Measurements from ENCODE around the gene TEPSIN. TPM values are rescaled to one million over a fixed set of nuclear protein-coding genes. Genes with fewer than 3 reads are reported as not detected.

Gene TEPSIN
- total and polyA plus RNA-seq, 2 of the 13 experiments (the other 11 are each of a cell fraction or from before 2014, with no cell fraction given): 16.1 to 18.8 TPM

DNA sequence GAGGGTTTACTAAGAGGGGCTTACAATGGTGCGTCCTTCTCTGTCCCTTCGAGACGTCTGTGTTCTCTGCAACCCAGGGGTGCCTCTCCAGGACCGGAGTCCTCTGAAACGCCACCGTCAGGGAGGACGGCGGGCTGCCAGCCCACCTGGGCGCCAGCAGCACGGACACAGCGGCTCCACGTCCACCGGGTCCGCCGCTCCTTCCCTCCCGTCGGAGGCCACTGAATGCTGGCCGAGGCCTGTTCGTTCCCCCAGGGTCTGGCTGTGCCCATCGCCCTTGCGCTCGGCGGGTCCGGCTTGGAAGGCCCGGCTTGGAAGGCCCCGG is 403 bp downstream of the TEPSIN start (continued):
- TF ChIP-seq, protein P1, sequence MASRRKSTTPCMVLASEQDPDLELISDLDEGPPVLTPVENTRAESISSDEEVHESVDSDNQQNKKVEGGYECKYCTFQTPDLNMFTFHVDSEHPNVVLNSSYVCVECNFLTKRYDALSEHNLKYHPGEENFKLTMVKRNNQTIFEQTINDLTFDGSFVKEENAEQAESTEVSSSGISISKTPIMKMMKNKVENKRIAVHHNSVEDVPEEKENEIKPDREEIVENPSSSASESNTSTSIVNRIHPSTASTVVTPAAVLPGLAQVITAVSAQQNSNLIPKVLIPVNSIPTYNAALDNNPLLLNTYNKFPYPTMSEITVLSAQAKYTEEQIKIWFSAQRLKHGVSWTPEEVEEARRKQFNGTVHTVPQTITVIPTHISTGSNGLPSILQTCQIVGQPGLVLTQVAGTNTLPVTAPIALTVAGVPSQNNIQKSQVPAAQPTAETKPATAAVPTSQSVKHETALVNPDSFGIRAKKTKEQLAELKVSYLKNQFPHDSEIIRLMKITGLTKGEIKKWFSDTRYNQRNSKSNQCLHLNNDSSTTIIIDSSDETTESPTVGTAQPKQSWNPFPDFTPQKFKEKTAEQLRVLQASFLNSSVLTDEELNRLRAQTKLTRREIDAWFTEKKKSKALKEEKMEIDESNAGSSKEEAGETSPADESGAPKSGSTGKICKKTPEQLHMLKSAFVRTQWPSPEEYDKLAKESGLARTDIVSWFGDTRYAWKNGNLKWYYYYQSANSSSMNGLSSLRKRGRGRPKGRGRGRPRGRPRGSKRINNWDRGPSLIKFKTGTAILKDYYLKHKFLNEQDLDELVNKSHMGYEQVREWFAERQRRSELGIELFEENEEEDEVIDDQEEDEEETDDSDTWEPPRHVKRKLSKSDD (CRISPR knock-in tag; IDR thresholded peaks at IDR 0.05; ENCODE audit: low read depth): no peak
- TF ChIP-seq ZNF549 (CRISPR knock-in tag; IDR thresholded peaks at IDR 0.05): no peak
- TF ChIP-seq ADNP (CRISPR knock-in tag; IDR thresholded peaks at IDR 0.05): no peak
- TF ChIP-seq, protein P2, sequence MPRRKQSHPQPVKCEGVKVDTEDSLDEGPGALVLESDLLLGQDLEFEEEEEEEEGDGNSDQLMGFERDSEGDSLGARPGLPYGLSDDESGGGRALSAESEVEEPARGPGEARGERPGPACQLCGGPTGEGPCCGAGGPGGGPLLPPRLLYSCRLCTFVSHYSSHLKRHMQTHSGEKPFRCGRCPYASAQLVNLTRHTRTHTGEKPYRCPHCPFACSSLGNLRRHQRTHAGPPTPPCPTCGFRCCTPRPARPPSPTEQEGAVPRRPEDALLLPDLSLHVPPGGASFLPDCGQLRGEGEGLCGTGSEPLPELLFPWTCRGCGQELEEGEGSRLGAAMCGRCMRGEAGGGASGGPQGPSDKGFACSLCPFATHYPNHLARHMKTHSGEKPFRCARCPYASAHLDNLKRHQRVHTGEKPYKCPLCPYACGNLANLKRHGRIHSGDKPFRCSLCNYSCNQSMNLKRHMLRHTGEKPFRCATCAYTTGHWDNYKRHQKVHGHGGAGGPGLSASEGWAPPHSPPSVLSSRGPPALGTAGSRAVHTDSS (CRISPR knock-in tag; conservative IDR thresholded peaks at IDR 0.05): no peak
- TF ChIP-seq ZNF318 (CRISPR knock-in tag; IDR thresholded peaks at IDR 0.05): no peak
- peak; percentile 50; the same call in 1 of the 2 replicates for TF ChIP-seq ZNF598 (CRISPR knock-in tag; IDR thresholded peaks at IDR 0.05; ENCODE audit: borderline replicate concordance)
- TF ChIP-seq, protein P3, sequence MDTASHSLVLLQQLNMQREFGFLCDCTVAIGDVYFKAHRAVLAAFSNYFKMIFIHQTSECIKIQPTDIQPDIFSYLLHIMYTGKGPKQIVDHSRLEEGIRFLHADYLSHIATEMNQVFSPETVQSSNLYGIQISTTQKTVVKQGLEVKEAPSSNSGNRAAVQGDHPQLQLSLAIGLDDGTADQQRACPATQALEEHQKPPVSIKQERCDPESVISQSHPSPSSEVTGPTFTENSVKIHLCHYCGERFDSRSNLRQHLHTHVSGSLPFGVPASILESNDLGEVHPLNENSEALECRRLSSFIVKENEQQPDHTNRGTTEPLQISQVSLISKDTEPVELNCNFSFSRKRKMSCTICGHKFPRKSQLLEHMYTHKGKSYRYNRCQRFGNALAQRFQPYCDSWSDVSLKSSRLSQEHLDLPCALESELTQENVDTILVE (CRISPR knock-in tag; IDR thresholded peaks at IDR 0.05): no peak
- TF ChIP-seq GFI1 (CRISPR knock-in tag; IDR thresholded peaks at IDR 0.05; ENCODE audit: borderline replicate concordance): no peak
- TF ChIP-seq ZNF468 (CRISPR knock-in tag; IDR thresholded peaks at IDR 0.05): no peak
